GM19025 (cell line): ENCODE measurements around the gene TCERG1L.

Source experiments
- ATAC-seq: cut with Tn5 transposase; IDR thresholded peaks from one replicate; pipeline ENCODE4 v1.9.1; 2021; ENCODE audit warnings: mild to moderate bottlenecking, low read depth, moderate library complexity; ENCODE audit not compliant: unreplicated experiment

Gene TCERG1L

DNA sequence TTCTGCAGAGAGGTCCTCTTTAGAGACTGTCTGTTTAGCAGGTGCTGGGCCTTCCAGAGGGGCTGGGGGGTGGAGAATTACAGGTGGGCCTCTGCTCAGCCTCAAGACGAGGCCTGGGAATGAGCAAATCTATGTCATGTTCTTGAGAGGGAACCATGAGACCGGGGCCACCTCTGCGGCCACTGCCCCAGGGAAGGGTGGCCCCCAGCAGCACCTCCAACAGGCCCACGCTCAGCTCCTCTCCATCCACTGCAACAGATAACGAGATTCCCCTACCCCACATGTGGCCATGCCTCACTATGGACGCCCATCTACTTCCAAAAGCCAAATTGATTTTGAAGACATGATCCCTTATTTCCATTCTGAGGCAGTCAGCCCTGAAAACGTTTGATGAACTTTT lies 176.9 kb downstream of the TCERG1L start:
- ATAC-seq, result no peak

GRCh38 chr10:131134001-131134576 lies 177.4 kb downstream of the TCERG1L start:
- no peak for ATAC-seq

GRCh38 chr10:131132681-131133080 lies 178.8 kb downstream of the TCERG1L start:
- no peak for ATAC-seq

GRCh38 chr10:131131726-131132591 lies 179.6 kb downstream of the TCERG1L start:
- no peak for ATAC-seq

DNA sequence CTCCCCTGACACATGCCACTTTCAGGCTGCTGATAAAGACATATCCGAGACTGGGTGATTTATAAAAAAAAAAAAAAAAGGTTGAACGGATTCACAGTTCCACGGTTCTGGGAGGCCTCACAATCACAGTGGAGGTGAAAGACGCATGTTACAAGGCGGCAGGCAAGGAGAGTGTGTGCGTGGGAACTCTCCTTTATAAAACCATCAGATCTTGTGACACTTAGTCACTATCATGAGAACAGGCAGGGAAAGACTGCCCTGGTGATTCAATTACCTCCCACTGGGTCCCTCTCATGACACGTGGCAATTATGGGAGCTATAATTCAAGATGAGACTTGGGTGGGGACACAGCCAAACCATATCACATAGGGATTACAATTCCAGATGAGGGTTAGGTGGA lies 181.5 kb downstream of the TCERG1L start:
- no peak for ATAC-seq

- ATAC-seq, result no peak
These were observed 182.0 kb downstream of the TCERG1L start for GRCh38 chr10:131129544-131129943.

GRCh38 chr10:131128731-131129130 lies 182.8 kb downstream of the TCERG1L start:
- no peak for ATAC-seq

- ATAC-seq, result no peak
These were observed 183.9 kb downstream of the TCERG1L start for GRCh38 chr10:131127610-131128009.

GRCh38 chr10:131127138-131127589 lies 184.4 kb downstream of the TCERG1L start:
- no peak for ATAC-seq

GRCh38 chr10:131126321-131127137 lies 185.0 kb downstream of the TCERG1L start:
- ATAC-seq, result no peak

DNA sequence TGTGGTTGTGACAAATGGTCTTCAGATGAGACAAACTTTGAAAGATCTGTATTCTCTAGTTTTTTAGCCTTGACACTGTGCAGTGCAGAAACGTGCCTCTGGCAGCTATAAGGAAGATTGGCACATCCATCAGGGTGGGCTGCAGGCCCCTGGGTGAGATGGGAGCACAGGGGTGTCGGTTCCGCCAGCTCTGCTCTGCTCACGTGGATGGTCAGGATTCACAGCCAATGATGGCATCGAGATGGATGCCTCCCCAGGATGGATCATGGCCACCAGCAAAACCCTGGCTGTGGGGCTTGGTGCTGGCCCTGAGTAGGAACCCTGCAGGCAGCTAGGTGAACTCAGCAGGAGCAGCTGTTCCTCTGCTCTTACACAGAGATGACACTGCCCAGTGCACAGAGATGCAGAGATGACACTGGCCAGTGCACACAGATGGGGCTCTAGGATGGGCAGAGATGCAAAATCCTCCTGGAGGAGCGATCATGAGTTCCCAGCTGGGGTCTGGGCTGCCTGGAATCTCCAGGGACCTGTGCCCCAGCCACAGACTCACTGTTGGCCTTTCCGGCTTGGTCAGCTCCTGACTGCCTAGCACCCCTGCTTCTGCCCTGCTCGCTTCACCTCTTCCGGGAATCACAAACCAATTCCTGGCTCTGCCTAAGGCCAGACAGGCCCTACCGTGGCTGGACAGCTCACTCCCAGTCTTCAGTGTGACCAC lies 185.9 kb downstream of the TCERG1L start:
- no peak for ATAC-seq

GRCh38 chr10:131124945-131125344 lies 186.6 kb downstream of the TCERG1L start:
- ATAC-seq, result no peak

- no peak for ATAC-seq
These were observed 188.0 kb downstream of the TCERG1L start for GRCh38 chr10:131123496-131123895.

DNA sequence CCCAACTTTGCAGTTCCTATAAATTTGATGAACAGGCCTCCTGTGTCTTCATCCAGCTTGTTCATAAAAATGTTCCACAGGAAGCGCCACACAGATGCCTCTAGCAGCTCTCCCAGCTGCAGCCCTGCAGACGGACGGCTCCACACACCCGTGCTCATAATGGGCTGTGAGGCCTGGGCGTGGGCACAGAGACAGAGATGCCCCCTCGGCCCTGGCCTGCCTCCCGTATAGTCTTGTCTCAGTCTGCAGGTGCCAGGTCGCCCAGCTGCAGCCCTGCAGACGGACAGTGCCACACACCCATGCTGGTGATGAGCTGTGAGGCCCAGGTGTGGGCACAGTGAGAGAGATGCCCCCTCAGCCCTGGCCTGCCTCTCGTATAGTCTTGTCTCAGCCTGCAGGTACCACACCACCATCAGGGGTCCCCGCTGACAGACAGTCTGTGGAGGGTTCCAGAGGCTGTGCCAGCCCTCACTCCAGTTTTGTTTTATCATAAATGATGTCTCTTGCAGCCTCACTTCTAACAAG lies 189.9 kb downstream of the TCERG1L start:
- ATAC-seq, result no peak

DNA sequence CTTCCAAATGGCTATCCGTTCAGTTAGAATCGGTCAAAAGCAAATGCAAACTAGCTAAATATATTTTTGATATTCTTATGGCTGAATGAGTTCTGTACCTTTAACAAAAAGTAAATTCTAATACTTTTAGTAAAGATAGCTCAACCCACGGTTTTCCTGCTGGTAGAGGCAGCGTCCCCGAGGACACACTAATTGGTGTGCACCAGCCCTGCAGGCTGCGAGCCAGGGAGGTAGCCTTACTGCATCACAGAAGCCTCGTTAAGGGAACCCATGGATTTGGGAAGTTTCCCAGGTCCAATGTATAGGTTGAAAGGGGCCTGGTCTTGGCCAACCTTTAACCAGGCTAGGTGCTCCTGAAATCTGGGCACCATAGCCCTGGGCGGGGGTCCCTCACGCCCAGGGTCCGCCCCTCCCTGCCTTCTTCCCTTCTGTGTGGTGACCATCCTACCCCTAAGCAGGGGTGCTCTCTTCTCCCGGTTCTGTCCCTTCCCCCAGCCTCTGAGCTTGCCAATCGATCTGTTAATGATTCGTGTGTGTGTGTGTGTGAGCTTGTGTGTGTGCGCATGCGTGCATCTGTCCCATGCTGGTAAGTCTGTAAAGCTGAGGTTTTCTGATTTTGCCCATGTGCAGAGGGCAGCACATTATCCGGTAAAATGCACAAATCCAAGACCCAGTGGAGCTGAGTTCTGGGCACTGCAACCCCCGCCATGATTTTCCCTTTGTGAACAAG lies 191.7 kb downstream of the TCERG1L start:
- no peak for ATAC-seq

GRCh38 chr10:131117416-131118212 lies 193.9 kb downstream of the TCERG1L start:
- no peak for ATAC-seq

DNA sequence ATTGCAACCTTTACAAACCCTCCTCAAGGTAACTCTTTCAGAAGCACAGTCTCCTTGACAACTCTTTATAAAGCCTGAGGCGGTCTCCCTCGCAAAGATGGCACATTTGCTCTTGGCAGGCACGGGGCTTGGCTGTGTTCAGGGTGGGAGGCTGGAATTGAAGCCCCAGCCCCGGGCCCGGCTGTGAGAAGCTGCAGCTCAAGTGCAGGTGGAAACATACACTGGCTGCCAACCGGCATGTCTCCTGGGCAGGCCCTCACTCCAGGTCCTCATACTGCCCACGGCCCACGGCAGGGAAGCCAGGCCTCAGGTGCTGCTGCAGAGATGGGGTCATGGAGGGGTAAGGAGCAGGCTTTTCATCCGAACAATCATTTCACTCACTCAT lies 194.5 kb downstream of the TCERG1L start:
- no peak for ATAC-seq

DNA sequence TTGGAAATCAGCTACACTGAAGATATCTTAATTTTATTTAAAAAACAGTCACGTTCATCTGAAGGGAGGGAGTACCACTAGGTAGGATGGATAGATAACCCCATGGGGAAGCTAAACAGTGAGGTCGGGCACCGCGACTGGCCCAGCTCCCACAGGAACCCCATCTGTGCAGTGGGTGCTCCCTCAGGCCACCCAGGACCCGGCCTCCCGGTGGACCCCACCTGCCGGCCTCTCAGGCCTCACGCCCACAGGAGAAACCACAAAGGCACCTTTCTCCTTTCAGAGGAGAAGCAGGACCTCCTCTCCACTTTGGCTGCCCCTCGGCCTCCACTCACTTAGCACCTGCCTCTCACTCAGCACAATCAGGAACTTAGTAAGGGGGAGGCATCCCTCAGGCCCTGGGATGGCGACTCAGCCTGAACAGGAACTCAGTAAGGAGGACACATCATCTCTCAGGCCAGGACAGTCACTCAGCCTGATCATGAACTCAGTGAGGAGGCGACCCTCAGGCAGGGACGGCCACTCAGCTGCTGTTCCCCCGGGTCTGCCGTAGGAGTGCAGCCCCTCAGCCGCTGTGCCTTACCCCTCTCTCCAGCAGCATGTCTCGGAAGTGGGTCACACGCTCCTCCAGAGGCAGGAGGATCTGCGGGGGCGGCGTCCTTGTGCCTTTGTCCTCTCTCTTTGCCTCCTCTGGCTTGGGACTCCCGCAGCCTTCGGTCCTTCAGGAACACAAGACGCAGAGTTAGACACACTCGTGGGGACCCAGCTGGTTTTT lies 195.1 kb downstream of the TCERG1L start:
- no peak for ATAC-seq
